Tongue (tissue), 3 donors: ENCODE results near the gene BCL6B. TPM values are rescaled to one million over a fixed set of nuclear protein-coding genes. Genes with fewer than 3 reads are reported as not detected.

Experiments
- DNase-seq: peaks from one replicate; pipeline ENCODE4 v3.0.0-alpha.2; 2015
- small RNA-seq: library from RNA; depleted of rRNA; stranded (forward); fragments of <200 nt; gene quantifications from one replicate; pipeline ENCODE3, GENCODE V24; 2014; ENCODE audit warnings: low replicate concordance
- total RNA-seq: library from RNA; depleted of rRNA; stranded (reverse); fragments of >200 nt; gene quantifications from one replicate; pipeline ENCODE4 v1.2.3, GENCODE V29; 2014

The BCL6B gene
- total RNA-seq, 1 donor from 2014 or later: 14.9 TPM

- no peak for DNase-seq
Measured at GRCh38 chr17:7060165-7060891, 37.5 kb downstream of the BCL6B start.

GRCh38 chr17:7063518-7064094 is 40.8 kb downstream of the BCL6B start:
- no peak for DNase-seq

GRCh38 chr17:7064261-7064660 is 41.4 kb downstream of the BCL6B start:
- peak; percentile 87 for DNase-seq

DNA sequence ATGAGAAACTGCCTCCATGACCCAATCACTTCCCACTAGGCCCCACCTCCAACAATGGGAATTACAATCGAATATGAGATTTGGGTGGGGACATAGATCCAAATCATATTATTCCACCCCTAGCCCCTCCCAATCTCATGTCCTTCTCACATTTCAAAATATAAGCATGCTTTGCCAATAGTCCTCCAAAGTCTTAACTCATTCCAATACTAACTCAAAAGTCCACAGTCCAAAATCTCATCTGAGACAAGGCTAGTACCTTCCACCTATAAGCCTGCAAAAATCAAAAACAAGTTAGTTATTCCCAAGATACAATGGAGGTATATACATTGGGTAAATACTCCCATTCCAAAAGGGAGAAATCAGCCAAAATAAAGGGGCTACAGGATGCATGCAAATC is 44.3 kb downstream of the BCL6B start:
- no peak for DNase-seq

DNA sequence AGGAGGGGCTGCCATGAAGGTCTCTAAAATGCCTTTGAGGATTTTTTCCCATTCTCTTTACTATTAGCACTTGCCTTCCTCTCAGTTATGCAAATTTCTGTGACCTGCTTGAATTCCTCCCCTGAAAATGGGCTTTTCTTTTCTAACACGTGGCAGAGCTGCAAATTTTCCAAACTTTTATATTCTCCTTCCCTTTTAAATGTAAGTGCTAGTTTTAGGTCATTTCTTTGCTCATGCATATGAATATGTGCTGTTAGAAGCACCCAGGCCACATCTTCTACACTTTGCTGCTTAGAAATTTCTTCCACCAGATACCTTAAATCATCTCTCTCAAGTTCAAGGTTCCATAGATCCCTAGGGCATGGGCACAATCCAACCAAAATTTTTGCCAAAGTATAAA is 45.4 kb downstream of the BCL6B start:
- DNase-seq: no peak

GRCh38 chr17:7070712-7071111 is 47.9 kb downstream of the BCL6B start:
- no peak for DNase-seq

DNA sequence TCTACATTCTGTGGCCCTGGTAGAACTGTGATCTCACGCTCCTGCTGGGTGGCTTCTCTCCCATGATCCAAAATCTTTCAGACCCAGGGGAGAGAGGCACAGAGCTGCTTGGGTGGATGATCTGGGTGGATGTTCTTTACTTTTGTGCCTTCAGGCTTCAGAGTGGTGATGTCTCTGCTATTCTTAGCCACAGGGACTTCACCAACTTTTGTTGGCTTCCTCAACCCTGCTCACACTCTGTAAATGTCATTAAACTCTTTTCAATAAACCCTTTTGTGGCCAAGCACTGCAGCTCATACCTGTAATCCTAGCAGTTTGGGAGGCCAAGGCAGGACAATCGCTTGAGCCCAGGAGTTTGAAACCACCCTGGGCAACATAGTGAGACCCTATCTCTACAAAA is 49.6 kb downstream of the BCL6B start:
- no peak for DNase-seq

DNA sequence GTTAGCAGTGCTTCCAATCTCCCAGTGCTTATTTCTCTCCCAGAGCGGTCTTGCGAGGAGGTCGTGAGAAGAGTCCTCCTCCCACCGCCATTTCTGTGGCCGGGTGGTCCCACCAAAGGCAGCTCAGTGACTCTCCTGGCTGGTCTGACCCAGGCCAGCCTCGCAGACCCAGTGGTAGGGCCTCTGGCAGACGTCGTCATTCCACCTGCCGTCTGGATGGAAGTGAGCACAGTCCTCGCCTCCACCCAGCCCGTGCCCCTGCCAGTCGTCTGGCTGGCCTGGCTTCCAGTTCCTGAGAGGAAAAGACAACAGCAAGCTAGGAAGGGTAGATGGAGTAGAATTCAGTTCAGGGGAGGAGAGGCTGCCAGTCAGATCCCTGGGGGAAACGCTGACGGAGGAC is 52.1 kb downstream of the BCL6B start:
- DNase-seq: no peak

DNA sequence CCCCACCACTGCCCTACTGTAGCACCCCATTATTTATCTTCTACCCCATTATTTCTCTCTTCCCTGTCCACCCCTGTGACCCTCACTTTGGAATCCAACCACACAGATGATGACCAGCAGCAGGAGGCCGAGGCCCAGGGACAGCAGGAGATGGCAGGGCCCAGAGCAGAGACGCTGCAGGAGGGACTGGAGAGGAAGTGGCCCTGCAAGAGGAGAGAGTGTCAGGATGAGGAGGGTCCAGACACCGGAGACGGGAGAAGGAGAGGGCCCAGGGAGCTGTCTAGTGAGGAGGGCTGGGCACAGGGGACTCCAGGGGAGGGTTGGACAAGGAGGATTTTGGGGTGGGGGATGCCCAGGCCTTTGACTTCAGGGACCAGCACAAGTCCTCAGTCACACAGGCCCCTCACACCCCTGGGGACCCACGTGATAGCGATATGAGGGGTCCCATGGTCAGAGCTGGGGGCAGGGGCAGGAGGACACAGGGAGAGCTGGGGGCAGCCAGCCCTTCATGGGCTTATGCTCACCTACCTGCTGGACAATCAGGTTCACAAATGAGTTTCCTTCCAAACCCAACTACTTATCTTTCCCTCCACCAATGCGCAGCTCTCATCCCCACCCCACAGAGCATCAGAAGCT is 55.2 kb downstream of the BCL6B start:
- DNase-seq: no peak

- DNase-seq: no peak
Measured at GRCh38 chr17:7078711-7079110, 55.9 kb downstream of the BCL6B start.

Small RNAs within 50 kb of the gene (small RNA-seq; reads per million reads assigned to genes)
- gene AC120057.1: not detected

Other genes with a start within 250 kb of the BCL6B start
- gene FBXO39, start 246.8 kb upstream of the BCL6B start, total RNA-seq: not detected
- gene TEKT1, start 191.3 kb upstream of the BCL6B start, total RNA-seq: not detected
- gene ALOX12, start 27.0 kb upstream of the BCL6B start, total RNA-seq: 12.2 TPM
- 41.0 TPM for gene RNASEK, start 10.4 kb upstream of the BCL6B start, total RNA-seq
- 1.3 TPM for gene SLC16A13, start 13.0 kb downstream of the BCL6B start, total RNA-seq
- gene SLC16A11, start 21.0 kb downstream of the BCL6B start, total RNA-seq: not detected
- 2.8 TPM for gene CLEC10A, start 57.2 kb downstream of the BCL6B start, total RNA-seq
- not detected for gene ASGR2, start 91.8 kb downstream of the BCL6B start, total RNA-seq
- 0.21 TPM for gene ASGR1, start 156.3 kb downstream of the BCL6B start, total RNA-seq
- gene DLG4, start 196.8 kb downstream of the BCL6B start, total RNA-seq: 11.1 TPM
- 260 TPM for gene ACADVL, start 196.9 kb downstream of the BCL6B start, total RNA-seq
- 53.7 TPM for gene DVL2, start 211.5 kb downstream of the BCL6B start, total RNA-seq
- gene PHF23, start 216.4 kb downstream of the BCL6B start, total RNA-seq: 22.3 TPM
- 283 TPM for gene GABARAP, start 219.4 kb downstream of the BCL6B start, total RNA-seq
- gene CTDNEP1, start 228.7 kb downstream of the BCL6B start, total RNA-seq: 63.6 TPM
- 43.2 TPM for gene ELP5, start 229.2 kb downstream of the BCL6B start, total RNA-seq
- gene CLDN7, start 239.4 kb downstream of the BCL6B start, total RNA-seq: 22.2 TPM